Kidney glomerular epithelial cell (primary cell): Measurements from ENCODE around the gene DGAT2L6.
"Not testable (repeated sequence)": the region's sequence is repeated elsewhere in the genome, so short reads cannot be mapped to it uniquely, and the experiment has no call there.

Experiments used
- DNase-seq: peaks from one replicate; lab custom pipeline; 2025; lab: John Stamatoyannopoulos, UW

Gene DGAT2L6

DNA sequence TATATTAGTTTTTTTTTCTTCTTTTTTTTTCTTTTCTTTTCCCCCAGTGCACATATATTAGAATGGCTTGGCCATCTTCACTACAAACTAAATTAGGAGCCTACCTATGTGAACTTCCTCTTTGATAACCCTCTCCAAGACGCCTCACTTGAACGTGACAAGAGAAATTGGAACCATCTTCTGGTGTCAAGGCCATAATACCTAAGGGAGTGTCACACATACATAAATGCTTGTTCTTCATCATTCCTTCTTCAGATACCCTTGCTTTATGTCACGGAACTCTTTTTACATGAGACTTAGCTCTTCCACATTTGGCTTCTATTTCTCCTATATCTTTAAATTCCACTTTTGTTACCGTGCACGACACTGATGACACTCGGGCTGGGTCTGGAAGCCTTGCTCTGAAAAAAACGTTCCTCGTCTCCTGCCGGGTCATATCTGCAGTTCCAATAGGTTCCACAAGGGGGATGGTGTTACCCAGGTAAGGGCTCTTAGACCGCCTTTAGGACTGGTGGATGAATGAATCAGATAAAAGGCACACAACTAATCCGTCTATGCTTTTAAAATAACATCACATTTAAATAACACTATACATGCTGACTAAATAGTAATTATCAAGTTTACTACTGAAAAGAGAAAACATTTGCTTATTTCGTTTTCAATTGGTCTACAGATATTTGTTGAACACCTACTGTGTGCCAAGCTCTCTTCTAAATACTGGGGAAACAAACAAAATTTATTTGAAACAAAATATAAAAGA, 19.9 kb downstream of the DGAT2L6 start:
- DNase-seq, result peak; percentile 24

DNA sequence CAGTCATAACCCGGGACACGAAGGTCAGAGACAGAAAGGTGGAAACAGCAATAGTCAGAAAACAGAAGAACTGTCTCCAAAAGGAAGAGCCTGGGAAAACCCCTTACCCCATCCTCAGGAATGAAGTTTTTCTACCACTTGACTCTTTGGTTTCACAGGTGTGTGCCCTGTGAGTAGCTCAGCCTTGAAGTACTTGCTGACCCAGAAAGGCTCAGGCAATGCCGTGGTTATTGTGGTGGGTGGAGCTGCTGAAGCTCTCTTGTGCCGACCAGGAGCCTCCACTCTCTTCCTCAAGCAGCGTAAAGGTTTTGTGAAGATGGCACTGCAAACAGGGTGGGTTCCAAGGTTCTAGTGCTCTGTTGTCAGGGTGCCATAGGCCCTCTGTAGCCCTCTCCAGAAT, 24.4 kb downstream of the DGAT2L6 start:
- DNase-seq, result no peak

DNA sequence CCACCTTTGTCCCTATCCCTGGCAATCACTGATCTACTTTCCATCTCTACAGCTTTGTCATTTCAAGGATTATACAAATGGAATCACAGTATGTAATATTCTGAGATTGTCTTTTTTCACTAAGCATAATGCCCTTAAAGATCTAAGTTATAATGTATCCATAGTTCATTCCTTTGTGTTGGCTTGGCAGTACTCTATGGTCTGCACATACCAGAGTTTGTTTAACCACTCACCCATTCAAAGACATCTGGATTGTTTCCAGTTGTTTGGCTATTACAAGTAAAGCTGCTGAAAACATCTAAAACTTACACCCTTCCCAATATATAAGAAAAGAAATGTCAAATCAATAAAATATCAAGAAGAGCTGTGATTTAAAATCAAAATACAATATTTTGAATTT, 31.2 kb downstream of the DGAT2L6 start:
- no peak for DNase-seq

DNA sequence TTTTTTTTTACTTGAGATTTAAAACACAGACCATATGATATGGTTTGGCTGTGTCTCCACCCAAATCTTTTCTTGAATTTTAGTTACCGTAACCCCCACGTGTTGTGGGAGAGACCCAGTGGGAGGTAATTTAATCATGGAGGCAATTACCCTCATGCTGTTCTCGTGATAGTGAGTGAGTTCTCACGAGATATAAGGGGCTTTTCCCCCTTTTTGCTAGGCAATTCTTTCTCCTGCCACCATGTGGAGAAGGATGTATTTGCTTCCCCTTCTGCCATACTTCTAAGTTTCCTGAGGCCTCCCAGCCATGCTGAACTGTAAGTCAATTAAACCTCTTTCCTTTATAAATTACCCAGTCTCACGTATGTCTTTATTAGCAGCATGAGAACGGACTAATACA, 32.3 kb downstream of the DGAT2L6 start:
- not testable (repeated sequence) for DNase-seq

DNA sequence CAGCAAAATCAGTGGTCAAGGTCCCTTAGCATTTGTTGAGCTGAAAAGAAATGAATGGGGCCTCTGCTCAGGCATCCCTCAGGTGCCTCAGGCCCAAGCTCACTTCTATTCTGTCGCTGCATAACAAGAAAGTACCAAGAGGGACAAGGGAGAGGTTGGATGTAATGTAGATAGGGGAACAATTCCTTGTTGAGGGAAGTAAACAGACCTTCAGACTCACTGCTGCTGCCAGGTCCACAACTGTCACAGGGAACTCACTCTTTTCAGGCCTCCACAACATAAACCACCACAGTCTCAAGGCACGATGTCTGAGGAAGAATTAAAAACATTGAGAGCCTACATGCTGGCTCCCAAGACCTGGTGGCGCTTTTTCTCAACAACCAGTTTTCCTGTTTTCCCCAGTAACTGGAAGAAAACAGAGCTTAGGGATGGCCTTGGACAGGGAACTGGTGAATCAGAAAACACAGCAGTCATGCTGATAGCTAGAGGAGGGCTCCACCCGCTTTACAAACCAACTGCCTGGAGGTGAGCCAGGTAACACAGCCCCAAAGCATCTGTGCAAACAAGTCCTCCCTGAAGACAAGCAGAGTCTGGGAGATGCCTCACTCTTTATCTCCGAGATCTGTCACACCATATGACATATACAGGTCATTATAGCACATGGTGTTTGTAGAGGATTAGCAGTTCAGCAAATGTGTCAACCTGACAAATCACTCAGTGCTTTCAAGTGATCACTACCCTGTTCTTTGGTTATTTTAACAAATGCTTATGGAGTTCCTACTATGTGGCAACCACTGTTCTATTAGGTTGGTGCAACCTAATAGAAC, 42.9 kb downstream of the DGAT2L6 start:
- DNase-seq, result no peak

DNA sequence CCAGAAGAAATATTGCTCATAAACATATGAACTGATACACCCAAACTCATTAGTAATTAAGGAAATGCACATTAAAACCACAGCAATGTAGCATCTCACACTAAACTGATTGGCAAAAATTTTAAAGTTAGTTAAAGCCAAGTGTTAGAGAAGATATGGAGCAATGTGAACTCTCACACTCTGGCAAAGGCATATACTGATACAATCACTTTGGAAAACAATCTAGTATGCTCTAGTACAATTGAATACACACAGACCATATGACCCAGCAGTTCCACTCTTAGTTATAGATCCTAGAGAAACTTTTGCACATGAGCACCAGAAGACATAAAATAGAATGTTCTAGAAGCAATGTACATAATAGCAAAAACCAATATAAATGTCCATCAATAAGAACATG, 48.8 kb downstream of the DGAT2L6 start:
- no peak for DNase-seq

DNA sequence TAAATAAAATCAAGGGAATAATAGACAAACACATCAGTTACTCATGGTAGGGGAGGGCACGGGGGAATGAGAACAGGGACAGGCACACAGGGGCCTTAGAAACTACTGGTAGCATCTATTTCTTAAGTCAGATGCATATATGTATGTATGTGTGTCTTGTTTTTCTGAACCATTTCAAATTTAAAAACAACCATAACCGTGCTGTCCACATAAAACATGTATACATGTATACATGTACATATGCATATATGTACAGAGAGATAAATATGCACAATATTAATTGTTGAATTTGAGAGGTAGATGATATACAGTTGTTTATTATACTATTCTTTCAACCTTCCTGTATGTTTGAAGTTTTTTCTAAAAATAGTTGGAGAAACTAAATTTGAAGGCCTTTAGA, 49.4 kb downstream of the DGAT2L6 start:
- DNase-seq, result no peak

DNA sequence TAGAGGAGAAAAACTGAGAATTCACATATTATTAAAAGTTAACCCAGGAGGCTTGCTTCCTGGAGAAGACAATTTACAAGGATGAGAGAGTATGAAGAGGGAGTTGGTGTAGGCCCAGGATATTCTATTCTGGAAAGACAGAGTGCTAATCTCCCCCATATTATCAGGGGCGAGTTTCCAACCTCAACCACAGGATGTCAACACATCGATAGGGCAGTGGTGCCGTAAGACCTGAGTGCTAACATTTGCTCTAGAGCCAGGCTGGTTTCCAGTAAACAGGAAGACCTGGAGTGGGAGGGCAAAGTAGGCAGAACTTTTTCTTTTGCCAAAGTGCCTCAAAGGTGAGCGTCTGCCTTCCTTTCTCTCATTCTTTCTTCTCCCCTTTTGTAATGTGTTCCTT, 54.4 kb downstream of the DGAT2L6 start:
- DNase-seq, result no peak

DNA sequence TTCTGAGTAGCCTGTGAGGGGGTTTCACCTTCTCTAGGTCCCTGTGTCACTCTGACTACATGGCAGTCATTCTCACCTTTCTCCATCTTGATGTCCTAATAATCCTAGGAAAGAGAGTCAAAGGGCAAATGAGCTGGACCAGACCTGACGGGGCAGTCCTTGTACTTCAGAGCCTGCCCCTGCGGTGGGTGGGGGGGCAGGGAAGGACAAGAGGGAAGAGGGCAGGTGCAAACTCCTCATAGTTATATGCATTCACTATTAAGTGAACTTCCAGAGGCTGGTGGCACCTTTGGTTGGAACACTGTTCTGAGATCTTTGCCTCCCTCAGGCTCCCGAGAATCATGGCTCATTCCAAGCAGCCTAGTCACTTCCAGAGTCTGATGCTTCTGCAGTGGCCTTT, 57.1 kb downstream of the DGAT2L6 start, which contains the start of gene AWAT1:
Gene AWAT1, plus strand, starts transcription at position 301 of the 400 bp plus-strand sequence. Its CDS starts 41 bp downstream, at position 342.
- DNase-seq, result no peak

DNA sequence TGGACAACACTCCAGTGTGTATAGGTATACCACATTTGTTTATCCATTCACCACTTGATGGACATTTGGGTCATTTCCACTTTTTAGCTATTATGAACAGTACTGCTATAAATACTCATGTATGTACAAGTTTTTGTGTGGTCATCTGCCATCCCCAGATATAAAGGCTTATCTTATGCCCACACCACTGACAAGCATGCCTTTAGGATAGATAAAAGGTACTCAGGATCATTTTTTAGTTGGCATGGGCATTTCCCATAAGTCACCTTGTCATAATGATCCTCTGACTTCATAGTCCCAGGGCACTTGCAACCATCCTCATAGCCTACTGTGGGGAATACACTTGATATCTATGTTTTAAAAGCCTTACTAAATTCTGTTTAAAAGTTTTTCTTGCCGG, 63.5 kb downstream of the DGAT2L6 start:
- no peak for DNase-seq

DNA sequence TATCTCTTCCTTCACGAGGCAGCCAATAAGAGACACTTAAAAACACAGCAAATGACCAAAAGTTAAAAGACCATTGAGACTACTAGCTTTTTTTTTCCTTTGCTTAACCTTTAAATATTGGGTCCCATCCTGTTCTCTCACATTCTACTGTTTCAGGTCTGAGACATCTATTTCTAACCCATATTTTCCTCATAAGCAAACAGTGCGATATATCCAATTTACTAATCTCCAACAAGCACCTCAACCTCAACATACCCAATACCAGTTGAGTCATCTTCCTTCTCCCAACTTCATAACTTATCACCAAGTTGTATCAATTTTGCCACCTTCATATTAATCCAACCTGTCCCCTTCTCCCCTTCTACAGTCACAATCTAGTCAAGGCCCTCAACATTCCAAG, 64.2 kb downstream of the DGAT2L6 start:
- DNase-seq, result no peak

DNA sequence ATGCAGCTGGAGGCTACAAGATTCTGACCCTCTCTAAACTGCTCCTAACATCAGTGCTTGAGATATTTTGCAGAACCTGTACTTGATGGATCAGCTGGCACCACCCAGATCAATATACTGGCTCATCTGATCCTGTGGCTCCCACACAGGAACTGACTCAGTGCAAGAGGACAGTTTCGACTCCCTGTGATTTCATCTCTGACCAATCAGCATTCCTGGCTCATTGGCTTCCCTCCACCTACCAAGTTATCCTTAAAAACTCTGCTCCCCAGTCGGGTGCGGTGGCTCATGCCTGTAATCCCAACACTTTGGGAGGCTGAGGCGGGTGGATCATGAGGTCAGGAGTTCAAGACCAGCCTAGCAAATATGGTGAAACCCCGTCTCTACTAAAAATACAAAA, 66.3 kb downstream of the DGAT2L6 start:
- not testable (repeated sequence) for DNase-seq

DNA sequence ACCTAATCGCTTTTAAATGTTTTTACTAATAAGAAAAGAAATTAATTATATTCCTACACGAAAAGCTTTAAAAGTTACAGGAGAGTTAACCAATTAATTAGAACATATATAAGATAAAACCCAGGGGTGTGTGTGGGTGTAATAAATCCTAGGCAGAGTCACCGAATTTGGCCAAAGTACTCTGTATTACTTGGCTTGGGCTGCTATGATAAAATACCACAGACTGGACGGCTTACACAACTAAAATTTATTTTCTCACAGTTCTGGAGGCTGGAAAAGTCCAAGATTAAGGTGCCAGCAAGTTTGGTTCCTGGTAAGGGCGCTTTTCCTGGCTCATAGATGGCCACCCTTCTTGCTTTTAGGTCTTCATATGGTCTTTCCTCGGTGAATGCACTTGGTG, 67.6 kb downstream of the DGAT2L6 start:
- DNase-seq, result no peak

DNA sequence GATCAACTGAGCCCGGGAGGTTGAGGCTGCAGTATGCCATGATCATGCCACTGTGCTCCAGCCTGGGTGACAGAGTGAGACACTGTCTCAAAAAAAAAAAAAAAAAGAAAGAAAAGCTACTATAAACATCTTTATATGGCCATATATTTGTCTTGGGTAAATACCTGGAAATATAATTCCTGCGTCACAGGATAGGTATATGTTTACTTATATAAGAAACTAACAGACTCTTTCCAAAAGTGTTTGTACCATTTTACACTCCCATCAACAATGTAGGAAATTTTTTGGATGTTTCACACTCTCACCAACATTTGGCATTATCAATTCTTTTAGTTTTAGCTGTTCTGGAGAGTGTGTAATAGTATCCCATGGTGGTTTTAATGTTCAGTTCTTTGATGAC, 70.0 kb downstream of the DGAT2L6 start:
- no peak for DNase-seq

DNA sequence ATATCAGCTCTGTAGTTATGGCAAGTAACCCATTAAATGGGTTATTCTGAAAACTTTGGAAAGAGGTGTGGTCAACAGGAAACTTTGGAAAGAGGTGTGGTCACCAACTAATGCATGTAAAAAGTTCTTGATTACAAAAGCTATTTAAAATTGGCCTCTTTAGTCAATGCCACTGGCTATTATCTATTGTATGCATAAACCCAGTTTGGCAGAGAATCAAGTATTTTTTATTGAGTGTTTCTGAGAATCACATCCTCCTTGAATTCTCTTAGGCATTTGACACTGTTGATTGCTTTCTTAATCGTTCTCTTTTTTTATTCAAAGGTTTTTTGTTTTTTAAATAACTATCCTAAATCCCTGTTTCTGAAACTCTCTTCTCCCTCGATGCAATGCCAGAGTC, 75.2 kb downstream of the DGAT2L6 start:
- no peak for DNase-seq

DNA sequence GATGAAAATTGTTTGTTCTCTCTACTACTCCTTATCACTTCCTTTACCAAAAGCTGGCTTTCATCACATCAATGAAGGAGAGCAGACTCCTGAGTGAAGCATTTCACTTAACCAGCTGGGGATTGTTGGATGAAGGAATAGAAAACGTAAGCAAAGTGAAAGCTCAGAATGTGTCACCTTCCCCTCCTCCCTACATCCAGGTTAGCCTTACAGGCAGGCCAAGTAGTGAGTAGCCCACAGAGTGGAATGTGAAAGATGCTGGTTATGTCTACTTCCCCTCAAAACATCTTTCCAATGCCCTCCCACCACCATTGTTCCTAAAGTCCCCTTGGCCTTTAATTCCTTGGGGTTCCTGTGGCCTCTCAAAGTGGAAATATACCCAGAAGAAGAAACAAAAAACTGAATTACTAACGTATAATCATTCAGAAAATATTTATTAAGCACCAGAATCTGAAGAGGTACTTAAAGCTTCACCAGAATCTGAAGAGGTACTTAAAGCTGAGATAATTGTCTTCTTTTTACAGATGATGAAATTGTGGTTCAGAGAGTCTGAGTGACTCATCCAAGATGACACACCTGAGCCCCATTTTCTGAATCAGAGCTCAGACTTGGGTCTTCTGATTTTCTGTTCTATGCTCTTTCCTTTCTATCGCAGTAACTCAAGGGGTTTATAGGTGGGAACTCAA, 76.2 kb downstream of the DGAT2L6 start:
- DNase-seq, result peak; percentile 26

DNA sequence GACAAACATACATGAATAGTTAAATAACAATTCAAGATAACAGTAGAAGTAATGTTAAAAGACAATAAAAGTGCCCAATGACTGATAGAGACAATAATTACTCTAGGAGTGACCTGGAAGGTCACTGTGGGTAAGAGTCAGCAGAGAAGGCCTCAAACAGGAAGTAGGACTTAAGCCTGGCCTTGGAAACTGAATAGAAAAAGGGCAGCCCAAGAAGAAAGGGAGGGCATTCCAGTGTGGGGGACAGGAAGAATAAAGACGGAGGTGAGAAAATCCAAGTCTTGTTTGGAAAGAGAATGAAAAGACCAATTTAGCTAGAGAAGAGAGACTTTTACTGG, 76.7 kb downstream of the DGAT2L6 start:
- DNase-seq, result peak; percentile 26

DNA sequence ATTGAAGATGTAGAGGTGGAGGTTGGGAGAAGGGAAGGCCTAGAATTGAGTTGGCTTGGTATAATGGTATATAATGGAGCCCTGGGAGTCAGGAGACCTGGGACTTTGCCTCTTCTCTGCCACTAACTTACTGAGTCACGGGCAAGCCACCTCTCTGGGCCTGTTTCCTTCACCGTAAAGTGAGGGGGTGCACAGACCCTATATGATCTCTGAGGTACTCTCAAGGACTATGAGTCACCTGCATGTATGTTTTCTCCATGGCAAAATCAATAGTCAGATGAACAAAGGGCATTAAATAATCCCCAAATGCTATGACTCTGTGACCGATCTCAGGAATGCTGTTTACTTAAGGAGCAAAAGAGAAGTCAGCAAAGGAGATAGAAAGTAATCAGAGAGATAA, 77.6 kb downstream of the DGAT2L6 start:
- DNase-seq, result no peak
